H9 (cell line): ENCODE measurements around the gene HPCAL1. TPM values are rescaled to one million over a fixed set of nuclear protein-coding genes. Genes with fewer than 3 reads are reported as not detected.

Experiments used
- DNase-seq: peaks from one replicate; pipeline ENCODE4 v3.0.0-alpha.2; 2017
- H2AFZ ChIP-seq: one replicate; pipeline ENCODE4 v1.6.1; 2013; ENCODE audit warnings: mild to moderate bottlenecking, low read length, control low read depth, moderate library complexity
- H2AK5ac ChIP-seq: 2 replicates; pipeline ENCODE4 v1.6.1; 2013; ENCODE audit warnings: low read length, control low read depth, mixed read lengths; ENCODE audit not compliant: insufficient read length
- H2BK120ac ChIP-seq: one replicate; pipeline ENCODE4 v1.6.1; 2013; ENCODE audit warnings: low read depth, mild to moderate bottlenecking, low read length, control low read depth, inconsistent platforms; ENCODE audit not compliant: poor library complexity, severe bottlenecking
- H2BK12ac ChIP-seq: 2 replicates; pipeline ENCODE4 v1.6.1; 2013; ENCODE audit warnings: low read length, control low read depth, mixed read lengths, low read depth; ENCODE audit not compliant: insufficient read length
- H2BK15ac ChIP-seq: 2 replicates; pipeline ENCODE4 v1.6.1; 2013; ENCODE audit warnings: low read depth, low read length, control low read depth
- H2BK20ac ChIP-seq: one replicate; pipeline ENCODE4 v1.6.1; 2013; ENCODE audit warnings: low read depth, mild to moderate bottlenecking, low read length, control low read depth, inconsistent platforms; ENCODE audit not compliant: poor library complexity, severe bottlenecking
- H2BK5ac ChIP-seq: 2 replicates; pipeline ENCODE4 v1.6.1; 2013; ENCODE audit warnings: low read length, control low read depth, mixed read lengths; ENCODE audit not compliant: insufficient read length
- H3K14ac ChIP-seq: 2 replicates; pipeline ENCODE4 v1.6.1; 2013; ENCODE audit warnings: low read length, control low read depth; ENCODE audit not compliant: insufficient read depth
- H3K18ac ChIP-seq: 2 replicates; pipeline ENCODE4 v1.6.1; 2013; ENCODE audit warnings: low read depth, mild to moderate bottlenecking, mixed read lengths, low read length, control low read depth; ENCODE audit not compliant: insufficient read length
- H3K23ac ChIP-seq: 2 replicates; pipeline ENCODE4 v1.6.1; 2013; ENCODE audit warnings: low read length, control low read depth, mixed read lengths, low read depth; ENCODE audit not compliant: insufficient read length
- H3K23me2 ChIP-seq: 2 replicates; pipeline ENCODE4 v1.6.1; 2013; ENCODE audit warnings: low read depth, mild to moderate bottlenecking, mixed read lengths, low read length, control low read depth; ENCODE audit not compliant: insufficient read length, poor library complexity, severe bottlenecking
- H3K27ac ChIP-seq: 2 replicates; pipeline ENCODE4 v1.5.1; 2013; ENCODE audit warnings: low read length, control low read depth, mixed read lengths, low read depth; ENCODE audit not compliant: insufficient read length
- H3K27me3 ChIP-seq: 2 replicates; pipeline ENCODE4 v1.6.1; 2013; ENCODE audit warnings: low read length, control low read depth, inconsistent platforms; ENCODE audit not compliant: insufficient read depth
- H3K4ac ChIP-seq: 2 replicates; pipeline ENCODE4 v1.6.1; 2013; ENCODE audit warnings: low read depth, mild to moderate bottlenecking, control low read depth, inconsistent platforms, low read length, moderate library complexity
- H3K4me1 ChIP-seq: 2 replicates; pipeline ENCODE4 v1.6.1; 2013; ENCODE audit warnings: low read length, control low read depth, inconsistent platforms; ENCODE audit not compliant: insufficient read depth
- H3K4me2 ChIP-seq: 2 replicates; pipeline ENCODE4 v1.6.1; 2013; ENCODE audit warnings: low read length, control low read depth, mixed read lengths; ENCODE audit not compliant: insufficient read length, insufficient read depth
- H3K56ac ChIP-seq: 2 replicates; pipeline ENCODE4 v1.6.1; 2013; ENCODE audit warnings: low read depth, mild to moderate bottlenecking, mixed read lengths, low read length, control low read depth; ENCODE audit not compliant: insufficient read length
- H3K79me1 ChIP-seq: 2 replicates; pipeline ENCODE4 v1.6.1; 2013; ENCODE audit warnings: low read depth, mild to moderate bottlenecking, moderate library complexity, low read length, control low read depth, inconsistent platforms; ENCODE audit not compliant: insufficient read depth, poor library complexity, severe bottlenecking
- H3K79me2 ChIP-seq: 2 replicates; pipeline ENCODE4 v1.6.1; 2013; ENCODE audit warnings: low read length, control low read depth, inconsistent platforms; ENCODE audit not compliant: insufficient read depth
- H3K9ac ChIP-seq: 2 replicates; pipeline ENCODE4 v1.6.1; 2013; ENCODE audit warnings: low read length, control low read depth, mixed read lengths; ENCODE audit not compliant: insufficient read length; ENCODE audit errors: extremely low read depth
- H3K9me3 ChIP-seq: one replicate; pipeline ENCODE4 v1.6.1; 2013; ENCODE audit warnings: low read depth, low read length, inconsistent platforms; ENCODE audit not compliant: control insufficient read depth
- H3T11ph ChIP-seq: one replicate; pipeline ENCODE4 v1.6.1; 2013; ENCODE audit warnings: mild to moderate bottlenecking, low read length, control low read depth, inconsistent platforms
- H4K20me1 ChIP-seq: one replicate; pipeline ENCODE4 v1.6.1; 2013; ENCODE audit not compliant: control insufficient read depth, insufficient read length, insufficient read depth
- H4K5ac ChIP-seq: 2 replicates; pipeline ENCODE4 v1.6.1; 2013; ENCODE audit warnings: low read depth, mild to moderate bottlenecking, mixed read lengths, low read length, control low read depth; ENCODE audit not compliant: insufficient read length
- H4K8ac ChIP-seq: replicated peaks from 2 replicates; pipeline ENCODE4 v1.6.1; 2013; ENCODE audit warnings: low read length, control low read depth, mixed read lengths, low read depth; ENCODE audit not compliant: insufficient read length
- H4K91ac ChIP-seq: 2 replicates; pipeline ENCODE4 v1.6.1; 2013; ENCODE audit warnings: low read depth, mild to moderate bottlenecking, moderate library complexity, mixed read lengths, low read length, control low read depth; ENCODE audit not compliant: insufficient read length
- H3K27ac Mint-ChIP-seq, 3 experiments: 2 replicates in 2 of 3; 3 replicates in 1 of 3; pipeline ENCODE4 v1.8.0; 2020 to 2021; ENCODE audit warnings: mixed read lengths in 3 of 3, mild to moderate bottlenecking in 1 of 3, moderate library complexity in 1 of 3
- H3K27me3 Mint-ChIP-seq: 2 replicates; pipeline ENCODE4 v1.8.0; 2021; ENCODE audit warnings: low read depth, mild to moderate bottlenecking, moderate library complexity, mixed read lengths
- H3K36me3 Mint-ChIP-seq, 3 experiments: 2 replicates in 2 of 3; 3 replicates in 1 of 3; pipeline ENCODE4 v1.8.0; 2020 to 2021; ENCODE audit warnings: low read depth in 3 of 3, mixed read lengths in 3 of 3; ENCODE audit not compliant: insufficient read depth in 1 of 3
- H3K4me1 Mint-ChIP-seq, 2 experiments: 2 replicates each; pipeline ENCODE4 v1.8.0; 2020; ENCODE audit warnings: mixed read lengths in 2 of 2
- H3K4me3 Mint-ChIP-seq, 2 experiments: 2 replicates in 1 of 2; 3 replicates in 1 of 2; pipeline ENCODE4 v1.8.0; 2020 to 2021; ENCODE audit warnings: mild to moderate bottlenecking in 2 of 2, mixed read lengths in 2 of 2, moderate library complexity in 1 of 2
- H3K9me3 Mint-ChIP-seq, 2 experiments: 2 replicates in 1 of 2; 3 replicates in 1 of 2; pipeline ENCODE4 v1.8.0; 2020; ENCODE audit warnings: mild to moderate bottlenecking in 2 of 2, mixed read lengths in 2 of 2, moderate library complexity in 1 of 2
- WGBS: extraction: QIAGEN DNeasy Blood & Tissue Kit; methylation state at CpG from one replicate; pipeline ENCODE4 v1.1.7; 2013; ENCODE audit warnings: missing lambda C conversion rate, low lambda C conversion rate, mixed read lengths; ENCODE audit not compliant: insufficient read length; ENCODE audit errors: extremely low coverage; 5-methylcytosine and 5-hydroxymethylcytosine counted together
- total RNA-seq: library from RNA; stranded (reverse); gene quantifications from 2 replicates; pipeline ENCODE4 v1.2.1, GENCODE V29; 2021
- TF ChIP-seq, protein P1 (sequence below): fragments of 200-600 bp; sonication (generic); conservative IDR thresholded peaks from 3 replicates; pipeline ENCODE4 v1.8.0; 2021; ENCODE audit warnings: antibody characterized with exemption, mild to moderate bottlenecking

HPCAL1 gene
- total RNA-seq, 1 experiment from 2014 or later, result 4.7 TPM

DNA sequence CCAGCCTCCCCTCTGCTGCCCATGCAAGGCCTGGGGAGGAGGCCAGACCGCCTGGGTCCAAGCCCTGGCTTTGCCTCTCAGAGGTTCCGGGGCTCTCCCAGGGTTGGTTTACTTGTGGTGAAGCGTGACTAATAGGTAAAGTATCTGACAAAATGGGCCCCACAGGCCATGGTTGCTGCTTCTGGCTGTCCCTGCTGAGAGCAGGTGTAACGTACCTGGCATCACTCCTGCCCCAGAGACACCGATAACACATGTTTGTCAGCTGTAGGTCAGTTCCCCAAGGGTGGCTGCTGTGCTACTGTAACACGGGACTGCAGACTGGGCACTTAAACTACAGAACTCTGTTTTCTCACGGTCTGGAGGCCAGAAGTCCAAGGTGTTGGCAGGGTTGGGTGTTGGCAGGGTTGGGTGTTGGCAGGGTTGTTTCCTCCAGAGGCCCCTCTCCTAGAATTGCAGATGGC, 111.3 kb downstream of the HPCAL1 start:
- Histone ChIP-seq H3K14ac (no peak overlapping the region), H2BK5ac (no peak overlapping the region), H3K18ac (no peak overlapping the region), H2AK5ac (no peak overlapping the region), H4K5ac (no peak overlapping the region), H3K27me3 (no peaks in the 10 kb centered on the region), H3K4me2 (no peak overlapping the region), H3K4ac (no peak overlapping the region), H3K56ac (no peak overlapping the region), H3K4me1 (no peaks in the 10 kb centered on the region), H2BK15ac (no peak overlapping the region), H4K8ac (no peak overlapping the region), H3T11ph (no peak overlapping the region), H3K27ac (no peak overlapping the region), H4K91ac (no peak overlapping the region), H3K79me1 (no peaks in the 10 kb centered on the region), H3K23me2 (no peaks in the 10 kb centered on the region), H4K20me1 (peaks cover 2% of the 10 kb centered on the region), H3K23ac (no peak overlapping the region), H2BK20ac (no peak overlapping the region), H2BK120ac (no peak overlapping the region), H3K9me3 (no peaks in the 10 kb centered on the region), H3K79me2 (no peaks in the 10 kb centered on the region), H2AFZ (no peak overlapping the region), H3K9ac (no peak overlapping the region), H2BK12ac (no peak overlapping the region)
- Mint-ChIP-seq H3K27me3 (no peaks in the 10 kb centered on the region), H3K36me3 (no peaks in the 10 kb centered on the region), H3K27ac (no peak overlapping the region; a peak in 1 of 7 replicates), H3K4me3 (no peak overlapping the region), H3K4me1 (peaks cover 5 to 9% of the 10 kb centered on the region in 2 experiments), H3K9me3 (peaks cover 3% of the 10 kb centered on the region in 2 experiments; a peak in 3 of 5 replicates)
- DNase-seq, result no peak
- TF ChIP-seq, protein P1, sequence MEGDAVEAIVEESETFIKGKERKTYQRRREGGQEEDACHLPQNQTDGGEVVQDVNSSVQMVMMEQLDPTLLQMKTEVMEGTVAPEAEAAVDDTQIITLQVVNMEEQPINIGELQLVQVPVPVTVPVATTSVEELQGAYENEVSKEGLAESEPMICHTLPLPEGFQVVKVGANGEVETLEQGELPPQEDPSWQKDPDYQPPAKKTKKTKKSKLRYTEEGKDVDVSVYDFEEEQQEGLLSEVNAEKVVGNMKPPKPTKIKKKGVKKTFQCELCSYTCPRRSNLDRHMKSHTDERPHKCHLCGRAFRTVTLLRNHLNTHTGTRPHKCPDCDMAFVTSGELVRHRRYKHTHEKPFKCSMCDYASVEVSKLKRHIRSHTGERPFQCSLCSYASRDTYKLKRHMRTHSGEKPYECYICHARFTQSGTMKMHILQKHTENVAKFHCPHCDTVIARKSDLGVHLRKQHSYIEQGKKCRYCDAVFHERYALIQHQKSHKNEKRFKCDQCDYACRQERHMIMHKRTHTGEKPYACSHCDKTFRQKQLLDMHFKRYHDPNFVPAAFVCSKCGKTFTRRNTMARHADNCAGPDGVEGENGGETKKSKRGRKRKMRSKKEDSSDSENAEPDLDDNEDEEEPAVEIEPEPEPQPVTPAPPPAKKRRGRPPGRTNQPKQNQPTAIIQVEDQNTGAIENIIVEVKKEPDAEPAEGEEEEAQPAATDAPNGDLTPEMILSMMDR, result no peak
- no CpG with 5 or more reads among the region's 7 CpGs for WGBS
